ENCODE data around the gene SPRED2.

SPRED2 gene

DNA sequence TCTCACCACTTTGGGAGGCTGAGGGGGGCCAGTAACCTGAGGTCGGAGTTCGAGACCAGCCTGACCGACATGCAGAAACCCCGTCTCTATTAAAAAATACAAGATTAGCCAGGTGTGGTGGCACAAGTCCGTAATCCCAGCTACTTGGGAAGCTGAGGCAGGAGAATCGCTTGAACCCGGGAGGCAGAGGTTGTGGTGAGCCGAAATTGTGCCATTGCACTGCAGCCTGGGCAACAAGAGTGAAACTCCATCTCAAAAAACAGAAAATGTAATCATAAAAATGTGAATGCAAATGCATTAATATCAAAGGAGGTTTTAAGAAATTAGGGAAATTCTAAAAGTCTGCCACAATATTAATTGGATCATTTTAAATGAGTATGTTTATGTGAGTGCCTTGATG, 159.1 kb downstream of the SPRED2 start:
- DNase-seq = no peak

DNA sequence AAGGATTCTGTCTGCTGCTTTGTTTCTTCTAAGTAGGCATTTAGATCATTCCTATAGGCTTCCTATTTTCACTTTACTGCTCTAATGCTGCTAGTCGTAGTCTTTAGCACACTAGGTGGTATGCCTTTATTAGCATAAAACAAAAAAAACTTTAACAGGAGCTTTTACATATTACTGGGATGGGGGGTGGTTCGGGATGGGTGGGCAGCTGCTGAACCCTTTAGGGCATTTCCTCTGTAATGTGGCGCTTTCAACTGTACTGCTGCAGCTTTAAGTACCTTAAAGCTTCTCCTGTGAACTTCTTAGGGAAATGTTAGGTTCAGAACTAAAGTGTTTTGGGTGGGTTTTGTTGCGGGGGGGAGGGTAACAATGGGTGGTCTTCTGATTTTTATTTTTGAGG, 163.4 kb downstream of the SPRED2 start:
- DNase-seq = no peak

DNA sequence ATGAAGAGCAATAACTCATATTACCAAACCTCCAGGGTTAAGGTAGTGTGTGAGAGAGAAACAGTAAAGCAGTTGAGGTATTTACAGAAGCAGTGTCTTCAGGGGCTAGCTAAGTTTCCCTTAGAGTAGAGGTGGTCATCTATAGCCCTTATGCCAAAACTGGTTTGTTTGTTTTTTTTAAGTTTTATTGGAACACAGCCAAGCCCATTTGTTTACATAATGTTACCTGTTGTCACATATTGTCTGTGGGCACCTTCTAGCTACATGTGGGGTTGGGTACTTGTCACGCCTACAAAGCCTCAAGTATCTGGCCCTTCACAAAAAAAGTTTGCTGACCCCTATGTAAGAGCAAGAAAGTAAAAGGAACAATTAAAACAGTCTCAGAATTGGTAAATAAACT, 165.4 kb downstream of the SPRED2 start:
- DNase-seq = no peak

DNA sequence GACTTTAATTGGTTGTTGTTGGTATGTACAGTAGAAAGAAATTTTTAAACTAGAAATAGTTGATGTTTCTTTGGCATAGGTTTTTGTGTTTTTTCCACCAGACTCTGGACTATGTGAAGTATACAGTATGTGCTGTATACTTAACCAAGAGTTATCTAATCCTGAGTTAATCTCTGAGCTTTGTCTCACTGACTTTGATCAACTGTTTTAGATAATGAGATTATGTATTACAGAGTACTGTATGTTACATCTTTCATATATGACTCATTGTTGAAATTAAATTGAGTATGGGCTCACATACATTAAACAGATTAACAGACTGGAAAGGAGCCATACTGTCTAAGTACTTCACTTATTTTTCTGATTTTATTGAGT, 166.7 kb downstream of the SPRED2 start:
- DNase-seq = no peak

DNA sequence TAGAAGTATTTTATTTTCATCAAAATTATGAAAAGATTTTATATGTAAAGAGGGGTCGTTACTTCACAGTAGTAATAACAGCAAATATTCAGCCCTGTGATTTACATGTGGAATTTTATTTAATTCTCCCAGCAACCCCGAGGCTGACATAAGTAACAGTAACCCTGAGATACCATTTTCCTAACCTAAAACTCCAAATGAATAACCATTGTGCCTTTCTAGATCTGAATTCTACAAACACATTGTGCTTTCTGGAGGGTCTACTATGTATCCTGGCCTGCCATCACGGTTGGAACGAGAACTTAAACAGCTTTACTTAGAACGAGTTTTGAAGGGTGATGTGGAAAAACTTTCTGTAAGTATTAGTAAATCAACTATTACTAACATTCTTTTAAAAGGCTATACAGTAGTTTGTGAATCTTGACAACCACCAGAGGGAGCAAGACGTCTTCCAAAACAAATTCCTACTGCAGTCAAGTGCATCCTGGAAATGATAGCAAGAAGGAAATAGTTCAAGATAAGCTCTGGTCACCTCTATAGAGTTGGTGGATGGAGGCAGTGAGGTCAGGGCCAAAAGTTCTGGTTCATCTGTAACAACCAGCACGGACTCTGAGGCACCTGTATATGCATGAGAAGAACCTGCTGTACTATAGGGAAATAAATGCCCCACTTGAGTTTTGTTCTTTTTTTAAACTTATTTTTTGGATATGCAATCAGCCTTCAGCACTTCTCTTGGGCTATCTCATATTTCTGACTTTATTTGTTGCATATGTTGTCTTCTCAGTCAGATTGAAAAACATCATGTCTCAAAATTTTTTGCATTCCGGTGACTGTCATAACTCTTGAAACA, 167.4 kb downstream of the SPRED2 start:
- no peak for DNase-seq

DNA sequence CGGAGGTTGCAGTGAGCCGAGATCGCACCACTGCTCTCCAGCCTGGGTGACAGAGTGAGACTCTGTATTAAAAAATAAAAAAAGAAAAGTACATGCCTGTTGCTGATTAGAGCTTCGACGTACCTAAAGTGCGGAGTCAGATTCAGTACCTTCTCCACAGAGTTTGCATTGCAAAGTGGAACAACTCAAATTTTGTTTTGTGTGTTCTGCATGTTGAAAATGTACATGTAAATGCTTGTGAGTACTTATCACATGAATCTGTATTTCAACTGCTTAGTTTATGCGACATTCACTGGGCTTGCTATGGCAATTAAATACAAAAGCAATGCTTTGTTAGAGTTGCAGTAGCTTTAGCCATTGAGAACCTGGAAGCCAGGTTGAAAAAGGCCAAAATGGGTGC, 168.4 kb downstream of the SPRED2 start:
- DNase-seq = no peak

DNA sequence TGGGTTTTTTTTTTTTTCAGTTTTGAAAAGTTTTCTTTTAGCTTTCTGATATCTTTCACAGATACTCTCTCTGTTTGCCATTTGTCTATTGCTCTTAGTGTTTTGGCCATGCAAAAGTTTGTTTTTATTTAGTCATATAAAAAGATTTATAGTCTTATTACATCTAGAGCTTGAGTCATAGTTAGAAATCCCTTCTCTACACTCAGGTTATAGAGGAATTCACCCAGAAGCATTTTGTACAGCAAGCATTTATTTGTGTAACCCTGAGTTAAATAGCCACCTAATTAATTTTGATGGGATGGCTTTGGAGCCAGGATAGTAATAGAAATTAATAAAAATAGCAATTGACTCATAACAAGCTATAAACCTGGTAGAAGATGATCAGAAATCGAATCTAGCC, 169.1 kb downstream of the SPRED2 start:
- DNase-seq = no peak

DNA sequence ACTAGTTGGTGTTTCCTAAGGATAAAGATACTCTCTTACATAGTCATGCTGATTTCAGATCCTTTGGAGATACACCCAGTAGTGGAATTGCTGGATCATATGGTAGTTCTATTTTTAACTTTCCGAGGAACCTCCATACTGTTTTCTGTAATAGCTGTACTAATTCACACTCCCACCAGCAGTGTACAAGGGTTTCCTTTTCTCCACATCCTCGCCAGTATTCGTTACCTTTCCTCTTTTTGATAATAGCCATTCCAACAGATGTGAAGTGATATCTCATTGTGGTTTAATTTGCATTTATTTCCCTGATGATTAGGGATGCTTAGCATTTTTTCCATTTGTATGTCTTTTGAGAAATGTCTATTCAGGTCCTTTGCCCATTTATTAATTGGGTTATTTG, 170.7 kb downstream of the SPRED2 start:
- no peak for DNase-seq
